HG02973 (cell line): ENCODE results near the gene IFRD1.

ENCODE experiments used
- ATAC-seq: cut with Tn5 transposase; IDR thresholded peaks from one replicate; pipeline ENCODE4 v1.9.1; 2021; ENCODE audit warnings: moderate library complexity; ENCODE audit not compliant: unreplicated experiment

Gene IFRD1, protein sequence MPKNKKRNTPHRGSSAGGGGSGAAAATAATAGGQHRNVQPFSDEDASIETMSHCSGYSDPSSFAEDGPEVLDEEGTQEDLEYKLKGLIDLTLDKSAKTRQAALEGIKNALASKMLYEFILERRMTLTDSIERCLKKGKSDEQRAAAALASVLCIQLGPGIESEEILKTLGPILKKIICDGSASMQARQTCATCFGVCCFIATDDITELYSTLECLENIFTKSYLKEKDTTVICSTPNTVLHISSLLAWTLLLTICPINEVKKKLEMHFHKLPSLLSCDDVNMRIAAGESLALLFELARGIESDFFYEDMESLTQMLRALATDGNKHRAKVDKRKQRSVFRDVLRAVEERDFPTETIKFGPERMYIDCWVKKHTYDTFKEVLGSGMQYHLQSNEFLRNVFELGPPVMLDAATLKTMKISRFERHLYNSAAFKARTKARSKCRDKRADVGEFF

DNA sequence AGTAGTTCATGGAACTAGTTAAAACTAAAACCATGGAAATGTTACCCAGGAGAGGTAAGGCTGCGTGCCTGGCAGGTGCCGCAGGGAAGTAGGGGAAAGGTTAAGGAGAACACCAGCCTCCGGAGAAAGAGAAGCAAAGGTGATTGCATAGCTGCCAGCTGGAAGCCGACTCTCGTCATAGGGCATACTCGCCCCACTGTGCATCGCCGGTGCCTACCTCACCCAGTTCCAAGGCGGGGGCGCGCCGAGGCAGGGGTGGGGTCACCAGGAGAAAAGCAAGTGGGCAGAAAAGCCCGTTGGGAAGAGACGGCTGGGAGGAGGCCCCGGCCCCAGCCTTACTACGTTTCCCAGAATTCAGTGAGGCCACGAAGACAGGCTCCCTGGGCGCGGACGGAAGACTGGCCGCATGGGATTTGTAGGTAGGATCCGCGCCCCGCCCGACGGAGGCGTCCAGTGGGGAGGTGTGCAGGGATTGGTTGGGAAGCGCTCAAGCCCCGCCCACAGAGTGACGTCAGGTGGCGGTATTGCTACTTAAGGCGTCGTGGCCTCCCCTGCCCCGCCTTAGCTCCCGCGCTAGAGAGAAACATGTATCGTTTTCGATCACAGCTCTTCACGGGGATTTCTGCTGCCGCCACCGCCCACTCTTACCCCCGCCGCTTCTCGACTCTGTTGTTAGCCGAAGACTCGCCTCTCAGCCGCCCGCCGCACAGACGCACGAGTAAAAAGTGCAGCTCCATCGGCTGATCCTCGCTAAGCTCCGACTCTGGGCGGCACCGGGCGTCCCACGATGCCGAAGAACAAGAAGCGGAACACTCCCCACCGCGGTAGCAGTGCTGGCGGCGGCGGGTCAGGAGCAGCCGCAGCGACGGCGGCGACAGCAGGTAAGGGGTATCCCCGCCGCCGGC lies at the start of gene IFRD1:
Gene IFRD1, plus strand, starts transcription at position 559 of the 905 bp plus-strand sequence. Its CDS starts 229 bp downstream, at position 788.
- ATAC-seq = peak; percentile 70

DNA sequence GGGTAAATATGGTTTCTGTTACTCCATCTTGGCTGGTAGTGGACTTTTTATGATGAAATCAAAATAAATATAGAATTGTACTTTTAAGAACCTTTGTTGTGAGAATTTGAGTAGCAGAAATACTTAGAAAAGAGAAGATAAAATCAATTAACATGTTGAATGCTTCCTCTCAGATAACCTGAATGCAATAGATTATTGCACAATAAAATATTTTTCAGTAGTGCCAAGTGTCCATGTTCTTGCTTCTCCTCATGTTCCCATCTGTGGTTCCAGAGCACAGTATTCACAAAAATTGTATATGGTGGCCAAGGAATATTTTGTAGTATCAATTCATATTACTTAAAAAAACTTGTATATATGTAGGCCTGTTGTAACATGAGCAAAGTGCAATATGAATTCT lies 45.9 kb upstream of the IFRD1 start:
- ATAC-seq = no peak

DNA sequence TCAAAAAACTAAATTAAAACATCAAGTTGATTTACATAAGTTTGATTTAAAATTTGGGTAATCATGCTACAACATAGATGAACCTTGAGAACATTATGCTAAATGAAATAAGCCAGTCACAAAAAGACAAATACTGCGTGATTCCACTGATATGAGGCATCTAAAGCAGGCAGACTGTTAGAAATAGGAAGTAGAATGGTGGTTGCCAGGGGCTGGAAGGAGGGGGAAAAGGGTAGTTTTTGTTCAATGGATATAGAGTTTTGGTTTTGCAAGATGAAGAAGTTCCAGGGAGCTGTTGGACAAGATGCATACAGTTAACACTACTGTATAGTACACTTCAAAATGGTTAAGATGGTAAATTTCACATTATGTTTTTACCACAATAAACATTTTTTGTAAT lies 45.0 kb upstream of the IFRD1 start:
- ATAC-seq = no peak

DNA sequence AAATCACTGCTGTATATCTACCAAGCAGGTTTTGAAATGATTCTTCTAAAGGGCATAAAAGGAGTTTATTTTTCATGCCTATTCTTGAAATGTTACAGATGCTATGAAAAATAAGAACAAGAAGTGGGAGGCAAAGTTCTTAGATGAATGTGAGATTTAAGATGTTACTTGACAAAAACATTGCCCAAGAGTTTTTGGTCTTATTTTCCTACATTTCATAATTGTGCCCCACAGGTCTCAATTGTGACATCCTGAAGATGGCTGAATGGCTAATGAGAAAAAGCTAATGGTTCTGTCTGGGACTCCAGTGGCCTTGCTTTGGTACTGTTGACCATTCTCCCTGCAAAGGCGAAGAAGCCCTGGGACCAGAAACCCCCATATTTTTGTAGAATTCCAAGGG lies 43.0 kb upstream of the IFRD1 start:
- ATAC-seq = no peak

DNA sequence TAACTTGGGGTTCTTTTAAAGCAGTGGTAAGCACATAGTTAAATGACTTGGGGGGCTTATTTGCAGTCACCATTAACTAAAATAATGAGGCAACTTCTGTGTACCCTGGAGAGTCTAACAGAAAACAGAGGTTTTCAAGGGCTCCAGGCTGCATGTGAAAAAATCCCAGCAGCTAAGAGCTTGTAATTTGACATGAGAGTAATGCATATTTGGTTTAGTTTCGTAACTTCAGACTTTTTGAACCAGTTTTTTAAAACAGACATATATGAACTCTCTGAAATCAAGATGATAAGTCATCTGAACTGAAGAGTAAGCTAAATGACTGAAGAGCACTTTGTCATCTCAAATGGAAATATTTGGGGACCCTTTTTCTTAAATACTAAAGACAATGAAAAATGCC lies 40.2 kb upstream of the IFRD1 start:
- ATAC-seq = no peak

DNA sequence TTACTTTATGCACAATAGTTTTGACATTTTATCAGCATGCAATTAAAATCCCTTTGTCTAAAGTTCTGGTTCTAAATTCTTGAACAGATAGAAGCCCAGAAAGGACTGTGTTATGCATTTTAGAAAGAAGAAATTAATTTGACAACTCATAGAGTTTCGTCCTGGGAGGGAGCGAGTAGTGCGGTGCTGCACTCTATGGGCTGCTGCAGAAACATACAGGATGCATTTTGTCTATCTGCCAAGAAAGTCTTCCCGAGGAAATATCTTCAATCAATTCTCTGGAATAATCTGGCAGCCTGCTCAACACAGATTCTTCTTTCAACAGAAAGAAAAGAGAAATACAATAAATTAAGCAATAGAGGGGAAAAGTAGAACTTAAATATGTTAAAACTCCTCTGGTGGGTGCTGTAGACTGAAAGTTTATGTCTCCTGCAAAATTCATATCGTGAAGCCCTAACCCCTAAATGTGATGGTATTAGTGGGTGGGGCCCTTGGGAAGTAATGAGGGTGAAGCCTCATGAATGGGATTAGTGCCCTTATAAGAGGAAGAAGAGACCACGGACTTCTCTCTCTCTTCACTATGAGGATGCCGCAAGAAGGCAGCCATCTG lies 39.0 kb upstream of the IFRD1 start:
- ATAC-seq = no peak

DNA sequence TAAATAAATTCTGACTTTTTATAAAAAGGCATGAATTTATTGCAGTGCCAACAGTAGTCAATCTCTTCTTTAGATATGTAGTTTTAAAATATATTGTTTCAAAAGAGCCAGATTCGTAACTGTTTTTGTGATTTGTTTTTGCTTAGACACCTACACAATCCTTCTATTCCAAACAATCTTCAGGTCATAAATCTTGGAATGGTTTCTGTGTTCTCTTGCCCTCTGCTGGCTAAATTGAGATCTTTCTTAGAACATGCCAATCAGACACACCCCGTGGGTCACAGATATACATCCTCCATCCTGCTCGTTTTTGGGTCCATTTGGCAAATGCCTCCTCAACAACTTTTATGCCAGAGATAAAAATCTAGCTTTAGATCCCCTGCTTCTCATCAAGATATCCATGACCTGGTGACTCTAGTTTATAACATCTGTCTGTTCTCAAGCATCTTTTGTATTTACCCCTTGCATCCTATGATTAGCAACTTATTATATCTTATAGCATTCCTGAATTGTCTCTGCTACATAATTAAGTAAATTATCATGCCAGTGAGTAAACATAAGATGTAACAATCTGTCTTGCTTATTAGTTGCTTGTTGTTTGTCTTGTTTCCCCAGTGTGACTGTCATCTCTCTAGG lies 35.3 kb upstream of the IFRD1 start:
- no peak for ATAC-seq

DNA sequence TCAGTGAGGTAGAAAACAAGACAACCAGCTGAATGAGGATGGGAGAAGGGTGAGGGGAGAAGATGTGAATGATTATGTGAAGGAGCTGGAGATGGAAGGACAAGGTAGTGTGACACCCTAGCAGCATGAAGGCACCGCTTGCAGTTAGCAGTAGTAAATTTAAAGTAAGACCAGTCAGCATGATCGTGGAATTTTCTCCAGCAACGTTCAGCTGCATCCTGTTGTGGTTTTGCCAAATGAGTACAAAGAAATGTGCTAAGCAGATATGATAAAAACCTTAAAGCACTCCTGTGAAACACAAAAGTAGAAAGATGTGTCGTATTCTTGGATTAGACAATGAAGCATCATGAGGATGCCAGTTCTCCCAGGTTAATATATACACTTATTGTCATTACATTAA lies 34.1 kb upstream of the IFRD1 start:
- ATAC-seq = no peak

DNA sequence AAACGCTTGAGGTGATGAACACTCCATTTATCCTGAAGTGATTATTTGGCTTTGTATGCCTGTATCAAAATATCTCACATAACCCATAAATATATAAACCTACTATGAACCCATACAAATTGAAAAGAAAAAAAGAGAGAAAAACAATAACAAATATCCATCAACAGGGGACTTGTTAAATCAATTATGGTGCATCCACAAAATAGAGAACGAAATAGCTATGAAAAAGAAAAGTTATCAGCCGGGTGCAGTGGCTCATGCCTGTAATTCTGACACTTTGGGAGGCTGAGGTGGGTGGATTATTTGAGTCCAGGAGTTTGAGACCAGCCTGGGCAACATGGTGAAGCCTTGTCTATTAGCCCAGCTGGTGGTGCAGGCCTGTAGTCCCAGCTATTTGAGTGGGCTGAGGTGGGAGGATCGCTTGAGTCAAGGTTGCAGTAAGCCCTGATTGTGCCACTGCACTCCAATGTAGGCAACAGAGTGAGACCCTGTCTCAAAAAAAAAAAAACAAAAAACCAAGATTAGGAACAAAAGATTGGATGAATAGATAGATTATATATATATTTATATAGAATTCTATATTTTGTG lies 30.6 kb upstream of the IFRD1 start:
- no peak for ATAC-seq

DNA sequence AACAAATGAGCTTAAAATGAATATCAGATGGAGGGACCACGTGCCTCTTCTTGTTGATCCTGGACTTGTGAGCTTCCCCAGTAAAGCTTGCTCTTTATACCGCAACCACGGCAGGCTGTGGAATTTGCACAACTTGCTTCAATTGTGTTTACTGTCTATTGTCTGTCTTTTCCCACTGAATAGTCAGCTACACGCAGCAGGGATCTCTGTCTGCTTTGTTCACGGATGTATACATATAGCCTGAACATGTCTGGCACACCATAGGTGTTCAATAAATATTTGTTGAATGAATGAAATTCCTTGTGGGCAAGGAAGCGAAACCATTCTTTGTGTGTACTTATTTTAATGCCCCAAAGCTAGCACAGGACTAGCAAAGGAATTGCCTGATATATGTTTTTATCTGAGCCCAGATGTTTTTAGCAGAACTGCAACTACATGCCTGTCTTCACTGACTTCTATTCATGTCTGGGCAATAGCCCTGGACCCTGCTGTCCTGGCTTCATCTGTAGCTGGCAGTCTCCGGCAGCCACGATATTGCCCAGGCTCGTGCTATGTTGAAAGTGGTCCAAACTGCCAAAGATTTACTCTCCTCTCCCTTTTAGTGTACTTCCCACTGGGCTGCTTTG lies 29.9 kb upstream of the IFRD1 start:
- ATAC-seq = no peak

DNA sequence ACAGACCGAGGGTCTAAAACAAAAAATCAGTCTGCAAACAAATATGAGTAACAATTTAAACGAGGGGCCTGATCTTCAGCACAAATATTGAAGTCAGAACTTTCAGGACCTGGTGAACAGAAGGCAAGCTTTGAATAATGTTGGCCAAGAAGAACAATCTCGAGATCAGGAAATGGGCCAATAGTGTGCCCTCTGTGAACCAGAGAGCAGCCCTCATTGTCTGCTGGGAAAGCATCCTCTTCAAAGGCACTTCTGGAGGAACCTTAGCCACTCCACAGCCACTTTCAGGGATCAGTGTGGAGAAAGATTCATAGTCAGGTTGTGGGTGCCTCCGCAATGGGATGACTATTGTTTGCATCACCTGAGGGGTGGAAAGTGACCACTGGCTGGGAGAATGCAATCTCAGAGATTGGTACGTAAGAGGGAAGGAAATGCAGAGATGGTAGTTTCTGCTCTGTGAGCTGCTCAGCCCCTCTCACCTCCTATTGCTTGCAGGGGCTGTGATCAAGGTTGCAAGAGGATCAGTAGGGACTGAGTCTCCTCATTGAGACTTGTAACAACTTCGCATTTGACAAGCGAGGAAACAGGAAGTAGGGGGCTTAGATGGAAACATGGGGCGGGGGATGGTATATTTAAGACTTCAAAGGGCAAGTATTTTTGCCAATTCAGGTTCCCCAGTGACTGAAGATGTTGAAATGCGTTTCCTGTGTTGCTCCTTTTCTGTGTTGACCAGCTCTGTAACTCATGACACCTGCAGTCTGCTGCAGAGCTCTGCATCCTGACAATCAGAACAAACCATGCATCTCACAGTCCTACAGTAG lies 28.4 kb upstream of the IFRD1 start:
- ATAC-seq = no peak

DNA sequence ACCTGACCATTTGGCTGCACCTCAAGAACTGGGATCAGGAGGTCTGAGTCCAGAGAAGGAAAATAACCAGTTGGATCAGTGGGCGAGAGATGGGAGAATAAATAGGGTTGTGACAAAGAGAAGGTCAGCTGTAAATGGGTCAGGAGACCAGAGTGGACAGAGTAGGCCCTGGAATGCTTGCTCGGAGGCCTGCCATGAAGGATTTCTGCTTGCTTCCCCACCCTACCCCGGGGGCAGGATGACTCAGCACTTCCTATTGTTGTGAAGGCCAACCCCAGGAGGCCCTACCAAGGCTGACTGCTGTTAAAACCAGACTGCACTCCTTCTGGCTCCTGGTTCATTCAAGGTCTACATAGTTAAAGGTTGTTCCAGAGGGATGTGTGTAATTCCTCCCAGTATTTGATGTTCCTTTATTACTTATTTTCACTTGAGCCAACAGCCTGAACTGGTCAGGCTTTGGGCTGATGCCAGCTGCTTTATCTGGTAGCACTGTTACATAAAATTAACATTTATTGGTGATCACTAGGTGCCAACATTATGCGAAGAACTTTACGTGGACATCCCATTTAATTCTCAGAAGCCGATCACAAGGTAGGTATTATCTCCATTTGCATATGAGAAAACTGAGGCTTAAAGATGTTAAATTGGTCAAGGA lies 27.3 kb upstream of the IFRD1 start:
- no peak for ATAC-seq

DNA sequence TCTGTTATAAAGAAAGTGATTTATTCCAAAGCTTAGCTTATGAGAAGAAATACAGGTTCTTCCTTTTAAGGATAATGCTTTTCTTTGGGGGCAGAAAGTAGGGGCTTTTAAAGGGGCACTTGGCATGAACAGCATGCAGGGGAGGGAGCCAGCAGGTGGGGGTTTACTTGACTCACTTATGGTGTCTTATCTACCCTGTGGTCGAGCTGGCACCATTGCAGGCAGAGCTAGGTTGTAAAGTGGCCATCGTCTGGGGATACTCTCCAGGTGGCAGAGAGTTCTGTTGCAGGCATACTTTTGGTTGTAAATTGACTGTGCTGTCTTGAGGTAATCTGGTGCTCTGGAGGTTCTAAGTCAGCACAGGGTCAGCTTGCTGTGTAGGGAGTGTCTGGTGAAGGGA lies 26.3 kb upstream of the IFRD1 start:
- ATAC-seq = no peak

DNA sequence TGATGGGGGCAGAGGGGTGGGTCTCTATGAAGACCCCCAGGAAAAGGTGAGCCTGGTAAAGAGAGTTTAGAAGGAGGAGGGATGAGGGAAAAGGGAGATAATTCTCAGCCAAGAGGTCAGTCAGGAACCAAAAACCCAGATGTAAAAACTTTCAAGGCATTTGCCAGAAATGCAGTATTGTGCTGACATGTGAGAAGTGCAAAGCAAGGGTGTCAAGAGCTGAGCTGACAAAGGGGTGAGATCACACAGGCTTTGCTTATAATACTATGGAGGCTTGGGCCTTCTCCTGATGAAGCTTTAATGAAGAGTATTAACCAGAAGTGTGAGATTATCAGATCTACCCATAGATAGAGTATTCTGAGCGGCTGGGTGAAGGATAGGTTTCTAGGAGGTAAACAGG lies 22.3 kb upstream of the IFRD1 start:
- ATAC-seq = no peak

DNA sequence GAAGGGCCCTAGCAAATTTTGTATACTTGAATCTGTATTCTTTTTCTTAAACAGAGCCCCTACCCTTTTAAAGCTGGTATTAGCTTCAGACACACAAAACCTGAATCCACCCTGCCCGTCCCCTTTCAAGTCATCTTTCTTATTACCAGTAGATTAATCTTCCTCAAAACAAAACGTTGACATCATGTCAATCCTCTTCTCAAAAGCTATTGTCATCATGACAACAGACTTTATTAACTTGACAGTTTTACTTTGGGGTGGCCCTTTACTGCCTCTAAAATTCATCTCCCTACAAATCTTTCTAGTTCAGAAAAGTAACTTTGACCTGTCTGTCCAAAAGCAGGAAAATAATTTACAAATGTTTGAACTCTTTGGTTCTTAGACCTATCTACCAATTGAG lies 21.5 kb upstream of the IFRD1 start:
- ATAC-seq = no peak

DNA sequence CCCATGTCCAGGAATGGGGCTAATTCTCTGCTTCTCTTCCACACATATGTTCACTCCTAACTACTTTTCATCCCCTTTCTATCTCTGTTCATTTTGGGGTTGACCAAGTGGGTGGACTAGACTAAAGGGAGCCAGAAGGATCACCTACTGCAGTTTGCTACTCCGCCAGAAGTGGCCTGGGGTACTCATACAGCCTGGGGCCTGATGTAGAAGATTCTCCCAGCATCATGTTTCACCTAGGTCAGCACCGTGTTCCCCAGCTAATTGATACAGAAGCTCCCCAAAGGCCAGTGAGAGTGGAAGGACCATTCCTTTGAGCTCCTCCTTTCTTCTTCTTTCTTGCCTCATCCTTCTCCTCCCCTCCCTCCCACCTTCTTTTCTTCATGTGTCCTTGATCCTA lies 19.6 kb upstream of the IFRD1 start:
- ATAC-seq = no peak

DNA sequence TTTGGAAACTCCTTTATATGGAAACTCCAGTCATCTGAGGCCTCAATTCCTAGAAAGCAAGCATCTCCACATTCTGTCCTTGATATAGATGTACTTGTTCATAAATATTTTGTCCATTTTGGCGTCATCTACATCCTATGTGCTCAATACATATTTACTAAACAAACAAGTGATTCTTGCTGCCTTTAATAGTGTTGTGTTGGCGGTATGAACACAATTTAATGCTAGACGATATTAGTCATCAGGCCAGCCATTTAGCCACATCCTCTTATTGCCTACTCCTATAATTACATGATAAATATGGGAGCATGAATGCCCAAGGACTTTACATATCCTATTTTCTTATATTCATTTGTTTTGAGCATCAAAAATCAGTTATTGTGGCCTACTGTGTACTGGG lies 18.5 kb upstream of the IFRD1 start:
- ATAC-seq = no peak

DNA sequence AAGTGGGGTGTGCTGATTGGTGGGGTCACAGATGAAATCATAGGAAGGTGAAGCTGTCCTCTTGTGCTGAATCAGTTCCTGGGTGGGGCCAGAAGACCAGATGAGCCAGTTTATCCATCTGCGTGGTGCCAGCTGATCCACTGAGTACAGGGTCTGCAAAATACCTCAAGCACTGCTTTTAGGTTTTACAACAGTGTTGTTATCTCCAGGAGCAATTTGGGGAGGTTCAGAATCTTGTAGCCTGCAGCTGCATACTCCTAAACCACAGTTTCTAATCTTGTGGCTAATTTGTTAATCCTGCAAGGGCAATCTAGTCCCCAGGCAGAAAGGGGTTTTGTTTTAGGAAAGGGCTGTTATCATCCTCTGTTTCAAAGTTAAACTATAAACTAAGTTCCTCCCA lies 17.0 kb upstream of the IFRD1 start:
- no peak for ATAC-seq

DNA sequence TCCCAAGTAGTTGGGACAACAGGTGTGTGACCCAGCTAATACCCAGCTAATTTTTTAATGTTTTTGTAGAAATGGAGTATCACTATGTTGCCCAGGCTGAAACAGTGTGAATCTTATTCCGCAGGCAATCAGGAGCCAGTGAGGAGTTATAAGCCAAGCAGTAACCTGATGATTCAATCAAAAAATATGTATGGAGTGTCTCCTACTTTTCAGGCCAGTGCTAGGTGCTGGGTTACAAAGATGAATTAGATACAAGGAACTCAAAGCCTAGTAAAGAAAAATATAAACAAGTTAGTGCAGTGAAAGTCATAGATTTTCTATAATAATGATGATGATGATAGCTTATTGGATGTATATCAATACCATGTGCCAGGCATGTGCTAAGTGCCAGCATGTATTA lies 13.2 kb upstream of the IFRD1 start:
- ATAC-seq = no peak
